GM20000 (cell line): ENCODE data around the gene PPOX.

ENCODE experiments used
- DNase-seq: peaks from one replicate; pipeline ENCODE4 v3.0.0; 2012; ENCODE audit warnings: low spot score
- TF ChIP-seq, protein P1 (sequence below): IDR thresholded peaks from 2 replicates; pipeline ENCODE4 v1.5.1; 2012; ENCODE audit warnings: mild to moderate bottlenecking, control low read depth; ENCODE audit errors: extremely low read depth, missing control alignments

Gene PPOX

DNA sequence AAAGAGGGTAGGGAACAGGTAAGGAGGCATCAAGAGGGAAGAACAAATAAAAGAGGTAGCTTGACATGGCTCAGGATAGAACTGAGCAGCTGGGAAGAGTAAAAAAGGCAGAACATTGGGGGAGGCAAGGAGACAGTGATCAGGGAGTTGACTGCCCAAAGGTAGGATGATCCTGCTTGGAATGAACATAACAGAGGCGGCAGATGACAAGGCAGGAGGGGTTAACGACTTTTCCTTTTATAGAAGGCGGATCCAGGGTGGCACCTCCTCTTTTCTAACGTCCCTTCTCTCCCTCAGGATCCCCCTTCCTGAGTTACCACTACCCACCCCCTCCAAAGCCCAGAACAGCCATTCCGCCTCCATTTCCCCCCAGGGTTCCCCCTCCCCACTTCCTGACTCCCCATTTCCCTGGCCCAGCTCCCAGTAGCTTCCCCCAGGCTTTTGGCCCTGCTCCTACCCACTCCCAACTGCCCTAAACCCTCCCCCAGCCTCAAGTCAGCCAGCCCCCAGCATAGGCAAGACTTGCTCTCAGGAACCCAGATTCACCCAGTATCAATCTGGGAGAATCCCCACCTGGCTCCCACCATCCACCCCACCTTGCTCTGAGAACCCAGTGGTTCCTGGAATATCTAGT, 33.4 kb downstream of the PPOX start:
- TF ChIP-seq, protein P1, sequence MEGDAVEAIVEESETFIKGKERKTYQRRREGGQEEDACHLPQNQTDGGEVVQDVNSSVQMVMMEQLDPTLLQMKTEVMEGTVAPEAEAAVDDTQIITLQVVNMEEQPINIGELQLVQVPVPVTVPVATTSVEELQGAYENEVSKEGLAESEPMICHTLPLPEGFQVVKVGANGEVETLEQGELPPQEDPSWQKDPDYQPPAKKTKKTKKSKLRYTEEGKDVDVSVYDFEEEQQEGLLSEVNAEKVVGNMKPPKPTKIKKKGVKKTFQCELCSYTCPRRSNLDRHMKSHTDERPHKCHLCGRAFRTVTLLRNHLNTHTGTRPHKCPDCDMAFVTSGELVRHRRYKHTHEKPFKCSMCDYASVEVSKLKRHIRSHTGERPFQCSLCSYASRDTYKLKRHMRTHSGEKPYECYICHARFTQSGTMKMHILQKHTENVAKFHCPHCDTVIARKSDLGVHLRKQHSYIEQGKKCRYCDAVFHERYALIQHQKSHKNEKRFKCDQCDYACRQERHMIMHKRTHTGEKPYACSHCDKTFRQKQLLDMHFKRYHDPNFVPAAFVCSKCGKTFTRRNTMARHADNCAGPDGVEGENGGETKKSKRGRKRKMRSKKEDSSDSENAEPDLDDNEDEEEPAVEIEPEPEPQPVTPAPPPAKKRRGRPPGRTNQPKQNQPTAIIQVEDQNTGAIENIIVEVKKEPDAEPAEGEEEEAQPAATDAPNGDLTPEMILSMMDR = no peak
- DNase-seq = no peak

DNA sequence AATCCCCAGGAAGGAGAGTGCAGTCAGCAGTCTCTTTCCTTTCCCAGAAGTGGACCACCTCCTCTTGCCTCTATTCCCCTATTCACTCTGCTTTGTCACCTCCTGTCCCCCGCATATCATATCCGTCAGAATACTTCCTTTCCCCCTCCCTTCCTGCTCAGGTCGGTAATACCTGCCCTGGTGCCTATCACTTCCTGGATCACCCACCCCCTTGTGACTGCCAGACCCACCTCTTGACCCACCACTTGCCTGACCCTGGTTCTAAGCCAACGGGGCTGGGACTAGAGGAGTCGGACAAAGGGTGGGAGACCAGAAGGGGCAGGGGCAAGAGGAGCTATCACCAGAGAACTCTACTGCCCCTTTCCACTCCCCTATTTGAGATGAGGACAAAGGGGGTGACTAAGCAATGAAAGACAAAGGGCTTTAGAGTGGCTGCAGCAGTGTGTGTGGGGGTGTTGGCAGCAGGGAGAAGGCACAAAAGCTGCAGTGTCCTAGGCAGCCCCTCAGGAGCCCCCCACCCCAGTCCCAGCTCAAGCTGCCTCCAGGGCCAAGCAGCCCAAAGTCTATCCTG, 34.3 kb downstream of the PPOX start:
- TF ChIP-seq, protein P1 = no peak
- DNase-seq = no peak

DNA sequence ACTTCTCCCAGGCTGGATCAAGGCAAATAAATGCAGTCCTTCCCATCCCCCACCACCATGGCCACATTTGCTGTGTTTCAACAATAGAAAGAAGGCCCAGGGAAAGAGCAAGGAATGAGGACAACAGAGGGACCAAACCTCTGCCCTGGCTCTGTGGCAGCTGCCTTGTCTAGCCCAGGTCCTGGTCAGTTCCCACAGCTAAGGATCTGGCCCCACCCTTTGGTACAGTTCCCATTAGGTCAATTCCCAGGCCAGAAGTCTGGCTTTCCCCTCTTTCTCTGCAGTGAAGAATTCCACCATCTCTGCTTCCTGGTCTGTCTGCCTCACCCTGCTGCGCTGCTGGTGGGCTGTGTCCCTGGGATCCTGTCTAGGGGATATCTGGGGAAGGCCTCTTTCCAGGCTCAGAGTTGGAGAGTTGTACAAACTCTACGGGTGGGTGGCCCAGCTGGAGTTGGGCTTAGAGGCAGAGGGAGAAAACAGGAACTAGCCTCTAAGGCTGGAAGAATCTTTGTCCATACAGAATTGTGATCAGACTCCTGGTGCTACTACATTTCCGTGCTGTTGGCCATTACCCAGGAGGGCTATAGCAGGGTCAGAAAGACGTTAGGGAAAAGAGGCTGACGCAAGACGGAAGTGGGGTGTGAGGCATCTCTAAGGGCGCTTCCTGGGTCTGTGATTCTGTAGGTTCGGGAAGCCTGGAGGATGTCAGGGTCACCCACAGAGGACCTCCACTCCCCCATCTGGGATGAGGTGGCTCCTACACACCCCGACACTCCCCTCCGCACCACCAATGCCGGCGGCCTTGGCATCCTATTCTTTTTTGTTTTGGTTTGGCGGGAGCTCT, 35.0 kb downstream of the PPOX start:
- TF ChIP-seq, protein P1 = no peak

DNA sequence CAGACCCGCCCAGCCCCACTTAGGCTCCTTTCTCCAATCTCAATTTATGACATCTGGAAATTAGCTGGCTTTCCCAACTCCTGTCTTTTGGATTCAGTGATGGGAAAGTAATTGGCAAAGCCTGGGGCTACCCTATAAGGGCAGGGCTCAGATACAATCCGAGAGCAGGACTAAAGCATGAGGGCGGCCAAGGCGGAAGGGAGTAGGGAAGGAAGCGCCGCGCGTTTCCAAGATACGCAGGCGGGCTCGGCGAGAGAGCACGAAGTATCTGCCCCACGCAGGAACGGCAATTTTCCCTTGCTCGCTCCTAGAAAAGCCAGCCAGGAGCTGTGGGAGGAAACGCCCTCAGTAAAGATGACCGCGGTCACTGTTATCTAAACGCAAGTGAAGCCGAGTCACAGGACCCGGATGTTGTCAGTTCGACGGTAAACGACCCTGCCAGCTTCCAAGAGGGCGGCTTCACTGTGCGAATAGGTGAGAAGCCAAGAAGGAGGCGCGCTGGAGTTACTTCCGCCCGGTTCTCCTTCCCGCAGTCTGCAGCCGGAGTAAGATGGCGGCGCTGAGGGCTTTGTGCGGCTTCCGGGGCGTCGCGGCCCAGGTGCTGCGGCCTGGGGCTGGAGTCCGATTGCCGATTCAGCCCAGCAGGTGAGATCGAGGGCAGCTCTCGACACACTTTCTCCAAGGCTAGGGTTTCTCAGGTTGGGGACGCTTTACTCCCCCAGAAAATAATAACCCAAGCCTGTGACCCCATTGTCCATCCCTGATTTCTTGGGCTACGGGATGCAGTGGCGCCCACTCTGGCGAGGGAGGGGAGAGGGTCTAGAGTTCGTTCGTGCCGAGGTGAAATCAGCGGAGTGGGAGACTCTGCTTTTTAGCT, 35.8 kb downstream of the PPOX start, which contains the start of gene NDUFS2:
NDUFS2 (plus strand) TSS at position 532 of the 877 bp plus-strand sequence; CDS start at position 551, 19 bp downstream.
- TF ChIP-seq, protein P1 = no peak
- peak; percentile 93 for DNase-seq

More for the DNA sequence above, 35.0 kb downstream of the PPOX start:
- no peak for DNase-seq

DNA sequence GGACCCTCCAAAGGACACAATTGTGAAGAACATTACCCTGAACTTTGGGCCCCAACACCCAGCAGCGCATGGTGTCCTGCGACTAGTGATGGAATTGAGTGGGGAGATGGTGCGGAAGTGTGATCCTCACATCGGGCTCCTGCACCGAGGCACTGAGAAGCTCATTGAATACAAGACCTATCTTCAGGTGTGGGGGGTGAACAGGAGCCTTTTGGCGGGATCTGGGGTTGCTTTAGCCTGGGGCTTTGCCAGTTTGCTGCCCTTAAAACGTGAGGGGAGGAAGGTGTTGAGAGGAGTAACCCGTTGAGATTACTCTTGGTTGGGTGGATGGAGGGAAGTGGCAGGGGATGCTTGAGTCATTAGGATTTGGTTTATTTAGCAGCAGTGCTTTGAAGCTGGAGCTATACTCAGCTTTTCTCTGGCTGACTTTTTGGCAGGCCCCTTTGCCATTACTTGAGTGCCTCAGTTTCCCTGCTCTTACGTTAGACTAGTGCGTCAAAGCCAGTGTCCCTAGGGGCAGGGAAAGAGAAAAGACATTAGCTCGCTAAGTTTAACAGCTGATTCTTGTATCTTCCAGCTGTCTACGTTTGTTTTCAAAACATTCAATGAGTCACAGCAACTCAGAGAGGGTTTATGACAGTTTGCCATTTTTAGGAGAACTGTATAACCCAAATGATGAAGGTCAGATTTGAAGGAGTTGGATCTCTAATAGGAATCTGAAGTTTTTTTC, 40.4 kb downstream of the PPOX start:
- TF ChIP-seq, protein P1 = no peak
- no peak for DNase-seq

DNA sequence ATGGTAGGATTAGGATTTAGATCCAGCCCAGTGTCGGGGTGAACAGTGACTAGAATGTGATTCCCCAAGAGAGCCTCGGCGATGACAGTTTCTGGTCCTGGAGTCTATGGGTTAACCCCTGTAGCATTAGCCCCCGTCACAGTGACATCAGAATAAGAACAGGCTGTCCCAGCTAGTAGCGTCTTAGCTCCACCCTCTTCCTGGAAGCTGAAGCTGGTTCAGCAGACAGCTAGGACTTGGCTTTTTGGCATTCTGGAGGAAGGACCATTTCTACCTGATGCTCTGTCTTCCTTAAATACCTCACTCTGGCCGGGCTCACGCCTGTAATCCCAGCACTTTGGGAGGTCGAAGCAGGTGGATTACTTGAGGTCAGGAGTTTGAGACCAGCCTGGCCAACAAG, 40.9 kb downstream of the PPOX start:
- TF ChIP-seq, protein P1 = no peak
- DNase-seq = no peak
